ENCODE results near the gene SLC24A4.

The SLC24A4 gene

GRCh38 chr14:92323011-92323915, at the start of gene SLC24A4:
SLC24A4 (plus strand) TSS chr14:92323165; CDS start chr14:92323831, 666 bp downstream.
- DNase-seq: peak; percentile 23

- no peak for DNase-seq
These were observed 49.8 kb upstream of the SLC24A4 start for GRCh38 chr14:92273166-92273565.

- no peak for DNase-seq
These were observed 48.9 kb upstream of the SLC24A4 start for GRCh38 chr14:92274055-92274454.

- DNase-seq: no peak
These were observed 46.9 kb upstream of the SLC24A4 start for GRCh38 chr14:92276074-92276473.

GRCh38 chr14:92277031-92277430, 45.9 kb upstream of the SLC24A4 start:
- no peak for DNase-seq

GRCh38 chr14:92280554-92281262, 42.3 kb upstream of the SLC24A4 start:
- DNase-seq: no peak

- DNase-seq: no peak
These were observed 40.3 kb upstream of the SLC24A4 start for GRCh38 chr14:92282669-92283068.

- no peak for DNase-seq
These were observed 37.7 kb upstream of the SLC24A4 start for GRCh38 chr14:92285311-92285710.

- DNase-seq: no peak
These were observed 35.0 kb upstream of the SLC24A4 start for GRCh38 chr14:92287987-92288386.

- DNase-seq: no peak
These were observed 33.8 kb upstream of the SLC24A4 start for GRCh38 chr14:92288994-92289660.

- DNase-seq: no peak
These were observed 30.3 kb upstream of the SLC24A4 start for GRCh38 chr14:92292673-92293072.

- no peak for DNase-seq
These were observed 28.5 kb upstream of the SLC24A4 start for GRCh38 chr14:92294506-92294905.

GRCh38 chr14:92297818-92298595, 25.0 kb upstream of the SLC24A4 start:
- no peak for DNase-seq

GRCh38 chr14:92302481-92302880, 20.5 kb upstream of the SLC24A4 start:
- no peak for DNase-seq

GRCh38 chr14:92308716-92309115, 14.2 kb upstream of the SLC24A4 start:
- no peak for DNase-seq

- no peak for DNase-seq
These were observed 12.9 kb upstream of the SLC24A4 start for GRCh38 chr14:92309968-92310530.

- DNase-seq: no peak
These were observed 12.1 kb upstream of the SLC24A4 start for GRCh38 chr14:92310776-92311375.

GRCh38 chr14:92314182-92314581, 8.8 kb upstream of the SLC24A4 start:
- no peak for DNase-seq

GRCh38 chr14:92315050-92315805, 7.7 kb upstream of the SLC24A4 start:
- DNase-seq: no peak

- DNase-seq: no peak
These were observed 6.8 kb upstream of the SLC24A4 start for GRCh38 chr14:92316176-92316575.

GRCh38 chr14:92316937-92317336, 6.0 kb upstream of the SLC24A4 start:
- DNase-seq: no peak

All from COR-L47 (cell line).